ENCODE measurements around the gene RCAN1. TPM values are rescaled to one million over a fixed set of nuclear protein-coding genes. Genes with fewer than 3 reads are reported as not detected.

RCAN1 gene
- total and polyA plus RNA-seq, 9 donors, result 8.6 to 26.7 (median 10.0) TPM

- DNase-seq, result no peak
- H3K4me1 ChIP-seq (ENCODE audit: insufficient read depth), result no peaks in the 10 kb centered on the region
- H3K27ac ChIP-seq, result no peak overlapping the region
- 96 to 97% (median 96%) methylated on average over 4 of the region's 4 CpGs for WGBS, 3 donors
- no peaks in the 10 kb centered on the region for H3K9me3 ChIP-seq
- intact Hi-C loops (cut with DNase I), result no loop called here
- H3K27me3 ChIP-seq, result no peaks in the 10 kb centered on the region
- no peak overlapping the region for H3K4me3 ChIP-seq
- H3K36me3 ChIP-seq, result no peaks in the 10 kb centered on the region
- no peak for TF ChIP-seq CTCF (IDR thresholded peaks at IDR 0.05)
- TF ChIP-seq EP300 (IDR thresholded peaks at IDR 0.05), result no peak
- no peak for TF ChIP-seq POLR2A (IDR thresholded peaks at IDR 0.05)
These were observed 60.7 kb downstream of the RCAN1 start for GRCh38 chr21:34554227-34554626.

GRCh38 chr21:34553151-34553952 lies 61.6 kb downstream of the RCAN1 start:
- H3K36me3 ChIP-seq, result no peaks in the 10 kb centered on the region
- no peaks in the 10 kb centered on the region for H3K27me3 ChIP-seq
- no peak overlapping the region for H3K27ac ChIP-seq
- intact Hi-C loops (cut with DNase I), result no loop called here
- H3K4me3 ChIP-seq, result no peak overlapping the region
- no peaks in the 10 kb centered on the region for H3K4me1 ChIP-seq (ENCODE audit: insufficient read depth)
- no peak for DNase-seq
- WGBS, 3 donors, result 70 to 85% (median 74%) methylated on average over 9 of the region's 9 CpGs
- no peak for TF ChIP-seq POLR2A (IDR thresholded peaks at IDR 0.05)
- no peak for TF ChIP-seq EP300 (IDR thresholded peaks at IDR 0.05)
- TF ChIP-seq CTCF (IDR thresholded peaks at IDR 0.05), result no peak
- no peaks in the 10 kb centered on the region for H3K9me3 ChIP-seq

GRCh38 chr21:34552360-34553098 lies 62.4 kb downstream of the RCAN1 start:
- Histone ChIP-seq H3K4me1 (ENCODE audit: insufficient read depth) (no peaks in the 10 kb centered on the region), H3K9me3 (no peaks in the 10 kb centered on the region), H3K4me3 (no peak overlapping the region), H3K27me3 (no peaks in the 10 kb centered on the region), H3K27ac (no peak overlapping the region), H3K36me3 (no peaks in the 10 kb centered on the region)
- TF ChIP-seq POLR2A (IDR thresholded peaks at IDR 0.05) (no peak), EP300 (IDR thresholded peaks at IDR 0.05) (no peak), CTCF (IDR thresholded peaks at IDR 0.05) (no peak)
- no peak for DNase-seq
- intact Hi-C loops (cut with DNase I), result no loop called here
- WGBS, 3 donors, result 81 to 92% (median 85%) methylated on average over 7 of the region's 7 CpGs

GRCh38 chr21:34550182-34550799 lies 64.6 kb downstream of the RCAN1 start:
- intact Hi-C loops (cut with DNase I), result no loop called here
- no peaks in the 10 kb centered on the region for H3K4me1 ChIP-seq (ENCODE audit: insufficient read depth)

More at GRCh38 chr21:34550182-34550799, 64.6 kb downstream of the RCAN1 start:
- 68 to 90% (median 85%) methylated on average over 2 of the region's 2 CpGs for WGBS, 3 donors
- Histone ChIP-seq H3K27me3 (no peaks in the 10 kb centered on the region), H3K9me3 (no peaks in the 10 kb centered on the region), H3K27ac (no peak overlapping the region), H3K4me3 (no peak overlapping the region), H3K36me3 (no peaks in the 10 kb centered on the region)
- TF ChIP-seq POLR2A (IDR thresholded peaks at IDR 0.05) (no peak), EP300 (IDR thresholded peaks at IDR 0.05) (no peak), CTCF (IDR thresholded peaks at IDR 0.05) (no peak)
- no peak for DNase-seq
